Measurements from ENCODE around the gene CENPE.

The CENPE gene

GRCh38 chr4:103085555-103086196, 112.5 kb downstream of the CENPE start:
- TF ChIP-seq MYC (IDR thresholded peaks at IDR 0.05; ENCODE audit: low read depth, low read length): no peak
- no peak for TF ChIP-seq POLR2A (IDR thresholded peaks at IDR 0.05; ENCODE audit: extremely low read depth, insufficient read length)
- no peak for TF ChIP-seq MAX (IDR thresholded peaks at IDR 0.05; ENCODE audit: low read depth, low read length)
- TF ChIP-seq CTCF (IDR thresholded peaks at IDR 0.05; ENCODE audit: low read depth, low read length): no peak
- DNase-seq (ENCODE audit: low read depth): no peak
- no peak overlapping the region for H3K4me3 ChIP-seq (ENCODE audit: low read depth, low read length)

- no peak for TF ChIP-seq MYC (IDR thresholded peaks at IDR 0.05; ENCODE audit: low read depth, low read length)
- DNase-seq (ENCODE audit: low read depth): no peak
- H3K4me3 ChIP-seq (ENCODE audit: low read depth, low read length): no peak overlapping the region
Observed at GRCh38 chr4:103079621-103080020, 118.5 kb downstream of the CENPE start.

- TF ChIP-seq MAX (IDR thresholded peaks at IDR 0.05; ENCODE audit: low read depth, low read length) (no peak), CTCF (IDR thresholded peaks at IDR 0.05; ENCODE audit: low read depth, low read length) (no peak), MYC (IDR thresholded peaks at IDR 0.05; ENCODE audit: low read depth, low read length) (no peak), POLR2A (IDR thresholded peaks at IDR 0.05; ENCODE audit: extremely low read depth, insufficient read length) (no peak)
- peak; percentile 72 for DNase-seq (ENCODE audit: low read depth)
- peak within 1 kb of the TSS; percentile 88 for H3K4me3 ChIP-seq (ENCODE audit: low read depth, low read length)
Observed at GRCh38 chr4:103076747-103077347, 121.3 kb downstream of the CENPE start, which contains the start of gene SLC9B2. SLC9B2 (minus strand) TSS chr4:103076761; CDS start chr4:103067550, 9,211 bp downstream.

- DNase-seq (ENCODE audit: low read depth): peak; percentile 74
- peak overlapping the region; percentile 88 for H3K4me3 ChIP-seq (ENCODE audit: low read depth, low read length)
- peak; percentile 88 for TF ChIP-seq MYC (IDR thresholded peaks at IDR 0.05; ENCODE audit: low read depth, low read length)
- TF ChIP-seq CTCF (IDR thresholded peaks at IDR 0.05; ENCODE audit: low read depth, low read length): no peak
- TF ChIP-seq POLR2A (IDR thresholded peaks at IDR 0.05; ENCODE audit: extremely low read depth, insufficient read length): peak; percentile 9
- TF ChIP-seq MAX (IDR thresholded peaks at IDR 0.05; ENCODE audit: low read depth, low read length): peak; percentile 74
Observed at GRCh38 chr4:103075894-103076746, 122.0 kb downstream of the CENPE start.

- peak overlapping the region; percentile 88 for H3K4me3 ChIP-seq (ENCODE audit: low read depth, low read length)
- no peak for TF ChIP-seq POLR2A (IDR thresholded peaks at IDR 0.05; ENCODE audit: extremely low read depth, insufficient read length)
- TF ChIP-seq MYC (IDR thresholded peaks at IDR 0.05; ENCODE audit: low read depth, low read length): no peak
- TF ChIP-seq MAX (IDR thresholded peaks at IDR 0.05; ENCODE audit: low read depth, low read length): no peak
- no peak for TF ChIP-seq CTCF (IDR thresholded peaks at IDR 0.05; ENCODE audit: low read depth, low read length)
- peak; percentile 22 for DNase-seq (ENCODE audit: low read depth)
Observed at GRCh38 chr4:103075435-103075893, 122.7 kb downstream of the CENPE start.

Measured in NB4 (cell line).